Measurements from ENCODE around the gene LIN37. TPM values are rescaled to one million over a fixed set of nuclear protein-coding genes. Genes with fewer than 3 reads are reported as not detected.

LIN37 gene
- total RNA-seq, 4 donors from 2014 or later: 6.8 to 31.6 (median 16.9) TPM

GRCh38 chr19:35753634-35754369 is 5.4 kb downstream of the LIN37 start:
- no peaks in the 10 kb centered on the region for H3K27me3 ChIP-seq
- no peaks in the 10 kb centered on the region for H3K36me3 ChIP-seq
- intact Hi-C loops (cut with DNase I; ENCODE audit: low total_unique reads): no loop called here
- H3K4me3 ChIP-seq: no peak overlapping the region
- peaks cover 0 to 22% of the 10 kb centered on the region in 2 donors for H3K4me1 ChIP-seq
- peak overlapping the region; percentile 98 to 99 for H3K27ac ChIP-seq
- H3K9me3 ChIP-seq: no peaks in the 10 kb centered on the region
- no peak for TF ChIP-seq POLR2A (IDR thresholded peaks at IDR 0.05)
- no peak for TF ChIP-seq CTCF (IDR thresholded peaks at IDR 0.05)
- DNase-seq: no peak

- Histone ChIP-seq H3K9me3 (no peaks in the 10 kb centered on the region), H3K36me3 (no peaks in the 10 kb centered on the region), H3K27ac (peak overlapping the region; percentile 98 to 99), H3K4me1 (peaks cover 0 to 23% of the 10 kb centered on the region in 2 donors), H3K4me3 (peak overlapping the region; percentile 94 to 96), H3K27me3 (no peaks in the 10 kb centered on the region)
- no peak for TF ChIP-seq POLR2A (IDR thresholded peaks at IDR 0.05)
- TF ChIP-seq CTCF (IDR thresholded peaks at IDR 0.05): no peak
- intact Hi-C loops (cut with DNase I; ENCODE audit: low total_unique reads): no loop called here
- DNase-seq: peak in 1 of 2 donors; percentile 52
Measured at GRCh38 chr19:35754370-35755130, 6.2 kb downstream of the LIN37 start.

- no peak for DNase-seq
- Histone ChIP-seq H3K4me3 (peak overlapping the region; percentile 94 to 96), H3K4me1 (peaks cover 0 to 20% of the 10 kb centered on the region in 2 donors), H3K27ac (peak overlapping the region; percentile 98 to 99), H3K27me3 (no peaks in the 10 kb centered on the region), H3K36me3 (no peaks in the 10 kb centered on the region), H3K9me3 (no peaks in the 10 kb centered on the region)
- TF ChIP-seq POLR2A (IDR thresholded peaks at IDR 0.05) (no peak), CTCF (IDR thresholded peaks at IDR 0.05) (no peak)
- intact Hi-C loops (cut with DNase I; ENCODE audit: low total_unique reads): no loop called here
Measured at GRCh38 chr19:35755131-35755549, 6.8 kb downstream of the LIN37 start.

- Histone ChIP-seq H3K27ac (peak overlapping the region; percentile 98 to 99), H3K27me3 (no peaks in the 10 kb centered on the region), H3K9me3 (no peaks in the 10 kb centered on the region), H3K36me3 (no peaks in the 10 kb centered on the region), H3K4me1 (peaks cover 0 to 17% of the 10 kb centered on the region in 2 donors), H3K4me3 (peak overlapping the region; percentile 94 to 96)
- DNase-seq: peak; percentile 90 to 97
- TF ChIP-seq CTCF (IDR thresholded peaks at IDR 0.05): peak in 1 of 4 experiments; percentile 5
- TF ChIP-seq POLR2A (IDR thresholded peaks at IDR 0.05): peak in 1 of 2 donors; percentile 66
- intact Hi-C loops (cut with DNase I; ENCODE audit: low total_unique reads): no loop called here
Measured at GRCh38 chr19:35755550-35756376, 7.4 kb downstream of the LIN37 start.
